Spleen (tissue), 13 donors: Measurements from ENCODE around the gene RGS2. TPM values are rescaled to one million over a fixed set of nuclear protein-coding genes. Genes with fewer than 3 reads are reported as not detected.

Experiments used
- DNase-seq: peaks from one replicate; pipeline ENCODE4 v3.0.0-alpha.2; 2020
- H3K27ac ChIP-seq, 8 donors: fragments of 200-600 bp; sonication (generic) in 7 of 8; 1 replicate in 4 of 8; 2 replicates in 4 of 8; pipeline versions ENCODE4 v1.5.0 to v1.8.0; 2016 to 2021; ENCODE audit warnings: inconsistent platforms in 4 of 8, mild to moderate bottlenecking in 4 of 8, moderate library complexity in 1 of 8
- H3K27me3 ChIP-seq, 7 donors: fragments of 200-600 bp; sonication (generic) in 6 of 7; replicated peaks in 1 of 7; 1 replicate in 4 of 7; 2 replicates in 3 of 7; pipeline versions ENCODE4 v1.5.0 to v1.8.0; 2016 to 2021; ENCODE audit warnings: inconsistent platforms in 3 of 7, mild to moderate bottlenecking in 1 of 7
- H3K36me3 ChIP-seq, 6 donors: fragments of 200-600 bp; sonication (generic) in 5 of 6; 1 replicate in 4 of 6; 2 replicates in 2 of 6; pipeline versions ENCODE4 v1.5.0 to v1.8.0; 2016 to 2021; ENCODE audit warnings: inconsistent platforms in 2 of 6
- H3K4me1 ChIP-seq, 6 donors: fragments of 200-600 bp; sonication (generic) in 5 of 6; 1 replicate in 3 of 6; 2 replicates in 3 of 6; pipeline versions ENCODE4 v1.5.0 to v1.8.0; 2016 to 2021; ENCODE audit warnings: inconsistent platforms in 3 of 6
- H3K4me3 ChIP-seq, 8 donors: fragments of 200-600 bp; sonication (generic) in 7 of 8; 1 replicate in 4 of 8; 2 replicates in 4 of 8; pipeline versions ENCODE4 v1.5.0 to v1.8.0; 2016 to 2021; ENCODE audit warnings: inconsistent platforms in 4 of 8, mild to moderate bottlenecking in 4 of 8, moderate library complexity in 2 of 8
- H3K9me3 ChIP-seq, 8 donors: fragments of 200-600 bp; sonication (generic) in 7 of 8; 1 replicate in 4 of 8; 2 replicates in 4 of 8; pipeline versions ENCODE4 v1.5.0 to v1.8.0; 2016 to 2021; ENCODE audit warnings: inconsistent platforms in 4 of 8
- CTCF ChIP-seq, 11 experiments: fragments of 200-600 bp in 7 of 11; fragments of 450-650 bp in 4 of 11; sonication (generic) in 4 of 11; IDR thresholded peaks in 8 of 11; conservative IDR thresholded peaks in 3 of 11; 1 replicate in 7 of 11; 2 replicates in 4 of 11; pipeline versions ENCODE4 v1.4.0 to v1.8.0; 2016 to 2021; ENCODE audit warnings: antibody characterized with exemption in 11 of 11, inconsistent platforms in 4 of 11, mild to moderate bottlenecking in 1 of 11
- POLR2A ChIP-seq, 3 donors: fragments of 450-650 bp; IDR thresholded peaks; one replicate each; pipeline ENCODE4 v1.5.1; 2017; ENCODE audit warnings: antibody characterized with exemption in 3 of 3, mild to moderate bottlenecking in 1 of 3
- POLR2AphosphoS5 ChIP-seq, 3 donors: sonication (generic); formaldehyde crosslinking; IDR thresholded peaks; one replicate each; pipeline ENCODE4 v1.5.1; 2017; ENCODE audit warnings: antibody characterized with exemption in 3 of 3
- WGBS, 5 donors: extraction: QIAGEN DNeasy Blood & Tissue Kit in 3 of 5; methylation state at CpG; one replicate each; pipeline versions ENCODE4 v1.1.5 to v1.1.7; 2013 to 2018; 5-methylcytosine and 5-hydroxymethylcytosine counted together
- intact Hi-C: fragments of 100-400 bp; cut with DNase I; formaldehyde crosslinking; loops from one replicate; pipeline ENCODE4 v1.15.0; 2023; ENCODE audit warnings: low total_unique reads
- long read RNA-seq, 2 donors: transcript quantifications; one replicate each; lab custom pipeline, GENCODE V29; 2026
- polyA plus RNA-seq, 3 donors: library from polyadenylated mRNA; stranded (reverse); fragments of 200-250 nt; gene quantifications; one replicate each; pipeline ENCODE4 v1.2.1, GENCODE V29; 2013
- total RNA-seq, 7 donors: library from RNA; depleted of rRNA in 3 of 7; stranded (reverse); fragments of >200 nt in 3 of 7; fragmentation: NEBNext Ultra II Directional in 4 of 7; extraction: Animal tissue kit (Norgen Biotek cat#: 25700) in 4 of 7; gene quantifications; one replicate each; pipeline versions ENCODE4 v1.1.0 to v1.2.1, GENCODE V29; 2016 to 2021
- donor health status: healthy with polysubstance abuse.
- donor health status: DM: no; HTN: no; CAD: no; lungs with moderate emphysema.
- donor health status: DM: no; HTN: no; CAD: no.
- donor health status: Bipolar disorder and iron deficiency.
- donor health status: healthy.
- donor health status: DM: no; HTN: no; CAD: no.
- donor health status: DM: yes; HTN: yes; CAD: no.

RGS2 gene
- total RNA-seq: 100 to 1,000 TPM; 144 to 377 (median 175) TPM
- polyA plus RNA-seq: 100 to 1,000 TPM in 1 of 3 donors, 10 to 100 TPM in 2; 56.9 to 123 (median 58.3) TPM
- long read RNA-seq, donor 1, transcript RGS2-201 (5 exons, 1,354 nt): major isoform, 58 of 75 reads
- long read RNA-seq, donor 1, partial matches to known transcripts: 15 of 75 reads
- long read RNA-seq, donor 1, other reads (novel, unspliced or antisense): 0 of 75 reads
- long read RNA-seq, donor 2, transcript RGS2-201 (5 exons, 1,354 nt): major isoform, 23 of 48 reads
- long read RNA-seq, donor 2, partial matches to known transcripts: 24 of 48 reads
- long read RNA-seq, donor 2, other reads (novel, unspliced or antisense): 0 of 48 reads

- peak within 1 kb of the TSS; percentile 61 to 85 (median 64) for H3K4me3 ChIP-seq
- H3K9me3 ChIP-seq: no peaks in the 10 kb centered on the region
- peak; percentile 98 for DNase-seq
- intact Hi-C loops: loop anchor here (5.0 kb wide), 2 partner anchors 214 to 314 kb away; partner anchors contain the start of gene CDC73
- peaks cover 0 to 27% (median 7%) of the 10 kb centered on the region in 6 donors for H3K36me3 ChIP-seq
- H3K4me1 ChIP-seq: peaks cover 3 to 70% (median 48%) of the 10 kb centered on the region in 6 donors
- TF ChIP-seq CTCF (IDR thresholded peaks at IDR 0.05 in 8 of 11, conservative IDR thresholded peaks at IDR 0.05 in 3 of 11) (peak in 3 of 11 experiments; percentile 4 to 30 (median 24)), POLR2AphosphoS5 (IDR thresholded peaks at IDR 0.05) (peak; percentile 100), POLR2A (IDR thresholded peaks at IDR 0.05) (peak; percentile 97 to 99 (median 98))
- 0 to 1% (median 0%) methylated on average over 24 to 72 of the region's 72 CpGs for WGBS, 5 donors
- H3K27me3 ChIP-seq: no peaks in the 10 kb centered on the region
- H3K27ac ChIP-seq: peak within 1 kb of the TSS; percentile 75 to 98 (median 95)
Observed at GRCh38 chr1:192808518-192809306, at the start of gene RGS2. TSS of gene RGS2 (plus strand) at chr1:192809039. CDS start at chr1:192809072, 33 bp downstream.

- intact Hi-C loops: no loop called here
- Histone ChIP-seq H3K9me3 (peaks cover 0 to 5% (median 0%) of the 10 kb centered on the region in 8 donors), H3K27ac (no peak overlapping the region), H3K4me3 (no peak overlapping the region), H3K4me1 (no peaks in the 10 kb centered on the region), H3K27me3 (no peaks in the 10 kb centered on the region), H3K36me3 (no peaks in the 10 kb centered on the region)
- DNase-seq: no peak
- TF ChIP-seq CTCF (IDR thresholded peaks at IDR 0.05 in 8 of 11, conservative IDR thresholded peaks at IDR 0.05 in 3 of 11) (no peak), POLR2AphosphoS5 (IDR thresholded peaks at IDR 0.05) (no peak), POLR2A (IDR thresholded peaks at IDR 0.05) (no peak)
- 94 to 95% (median 95%) methylated on average over 1 of the region's 1 CpG for WGBS, 5 donors
Observed at GRCh38 chr1:192759104-192759503, 49.7 kb upstream of the RGS2 start.

GRCh38 chr1:192762265-192762664 is 46.6 kb upstream of the RGS2 start:
- no peak for TF ChIP-seq CTCF (IDR thresholded peaks at IDR 0.05 in 8 of 11, conservative IDR thresholded peaks at IDR 0.05 in 3 of 11)
- no peak for TF ChIP-seq POLR2A (IDR thresholded peaks at IDR 0.05)
- DNase-seq: no peak
- Histone ChIP-seq H3K27ac (no peak overlapping the region), H3K4me1 (no peaks in the 10 kb centered on the region), H3K27me3 (peaks cover 0 to 4% (median 0%) of the 10 kb centered on the region in 7 donors), H3K9me3 (peaks cover 0 to 5% (median 0%) of the 10 kb centered on the region in 8 donors), H3K4me3 (no peak overlapping the region), H3K36me3 (no peaks in the 10 kb centered on the region)
- 81 to 92% (median 85%) methylated on average over 4 of the region's 4 CpGs for WGBS, 5 donors
- intact Hi-C loops: no loop called here

- intact Hi-C loops: no loop called here
- peaks cover 0 to 4% (median 0%) of the 10 kb centered on the region in 8 donors for H3K9me3 ChIP-seq
- no peak overlapping the region for H3K4me3 ChIP-seq
- H3K27me3 ChIP-seq: peaks cover 0 to 4% (median 0%) of the 10 kb centered on the region in 7 donors
- TF ChIP-seq POLR2A (IDR thresholded peaks at IDR 0.05) (no peak), CTCF (IDR thresholded peaks at IDR 0.05 in 8 of 11, conservative IDR thresholded peaks at IDR 0.05 in 3 of 11) (no peak), POLR2AphosphoS5 (IDR thresholded peaks at IDR 0.05) (no peak)
- no peak for DNase-seq
- H3K36me3 ChIP-seq: no peaks in the 10 kb centered on the region
- no peak overlapping the region for H3K27ac ChIP-seq
- H3K4me1 ChIP-seq: no peaks in the 10 kb centered on the region
Observed at GRCh38 chr1:192763243-192763642, 45.6 kb upstream of the RGS2 start.
